HG03342 (cell line): ENCODE data around the gene UXT.
"Not testable (repeated sequence)": the region's sequence is repeated elsewhere in the genome, so short reads cannot be mapped to it uniquely, and the experiment has no call there.

Experiments used
- ATAC-seq: cut with Tn5 transposase; IDR thresholded peaks from one replicate; pipeline ENCODE4 v1.9.1; 2021; ENCODE audit warnings: mild to moderate bottlenecking, moderate library complexity; ENCODE audit not compliant: unreplicated experiment

Gene UXT

GRCh38 chrX:47618923-47619485, 40.0 kb downstream of the UXT start:
- no peak for ATAC-seq

- no peak for ATAC-seq
Measured at GRCh38 chrX:47614618-47615017, 44.4 kb downstream of the UXT start.

GRCh38 chrX:47613082-47613481, 45.9 kb downstream of the UXT start:
- no peak for ATAC-seq

- no peak for ATAC-seq
Measured at GRCh38 chrX:47612418-47612817, 46.6 kb downstream of the UXT start.

GRCh38 chrX:47611926-47612325, 47.1 kb downstream of the UXT start:
- no peak for ATAC-seq

GRCh38 chrX:47611489-47611888, 47.5 kb downstream of the UXT start:
- no peak for ATAC-seq

- no peak for ATAC-seq
Measured at GRCh38 chrX:47610511-47610910, 48.5 kb downstream of the UXT start.

- no peak for ATAC-seq
Measured at GRCh38 chrX:47608130-47608810, 50.7 kb downstream of the UXT start.

GRCh38 chrX:47607091-47607490, 51.9 kb downstream of the UXT start:
- no peak for ATAC-seq

- ATAC-seq: no peak
Measured at GRCh38 chrX:47605024-47605423, 54.0 kb downstream of the UXT start.

- not testable (repeated sequence) for ATAC-seq
Measured at GRCh38 chrX:47603125-47603524, 55.9 kb downstream of the UXT start.
